CD4-positive, alpha-beta T cell (primary cell): ENCODE measurements around the gene NNAT. TPM values are rescaled to one million over a fixed set of nuclear protein-coding genes. Genes with fewer than 3 reads are reported as not detected.

Source experiments
- ATAC-seq: fragments of 200-7000 bp; cut with Tn5 transposase; one replicate; pipeline ENCODE4 v1.10.0; 2022; ENCODE audit warnings: mild to moderate bottlenecking; ENCODE audit not compliant: poor library complexity
- CTCF ChIA-PET: fragments of 350-600 bp; sonication (Branson Sonifier 250); formaldehyde crosslinking; loops from one replicate; lab custom pipeline; 2021; ENCODE audit warnings: antibody characterized with exemption, inconsistent platforms; lab: Charles Lee
- POLR2A ChIA-PET: fragments of 350-600 bp; sonication (Branson Sonifier 250); formaldehyde crosslinking; loops from one replicate; lab custom pipeline; 2021; ENCODE audit warnings: antibody characterized with exemption, inconsistent platforms; lab: Charles Lee
- DNase-seq, 14 experiments: peaks; one replicate each; pipeline ENCODE4 v3.0.0-alpha.2; 2013 to 2020; ENCODE audit warnings: mixed read lengths in 2 of 14
- H3K27ac ChIP-seq, 2 donors: one replicate each; pipeline versions ENCODE4 v1.5.1 to v1.7.0; 2013; ENCODE audit warnings: low read length in 2 of 2, low read depth in 1 of 2, mild to moderate bottlenecking in 1 of 2
- H3K27me3 ChIP-seq, 2 experiments: 1 replicate in 1 of 2; 2 replicates in 1 of 2; pipeline versions ENCODE4 v1.6.1 to v1.7.0; 2013; ENCODE audit warnings: low read length in 2 of 2, control low read depth in 1 of 2, mild to moderate bottlenecking in 1 of 2, moderate library complexity in 1 of 2; ENCODE audit not compliant: insufficient read depth in 2 of 2, control insufficient read depth in 1 of 2
- H3K36me3 ChIP-seq: one replicate; pipeline ENCODE4 v1.6.1; 2013; ENCODE audit warnings: low read length, control low read depth; ENCODE audit not compliant: insufficient read depth
- H3K4me1 ChIP-seq: one replicate; pipeline ENCODE4 v1.6.1; 2013; ENCODE audit warnings: low read length, control low read depth; ENCODE audit not compliant: insufficient read depth
- H3K4me3 ChIP-seq: one replicate; pipeline ENCODE4 v1.5.1; 2013; ENCODE audit warnings: mild to moderate bottlenecking, low read length, moderate library complexity
- H3K9me3 ChIP-seq, 2 experiments: 1 replicate in 1 of 2; 2 replicates in 1 of 2; pipeline versions ENCODE4 v1.6.1 to v1.7.0; 2013; ENCODE audit warnings: low read length in 2 of 2, mild to moderate bottlenecking in 2 of 2, control low read depth in 1 of 2, moderate library complexity in 1 of 2; ENCODE audit not compliant: control insufficient read depth in 1 of 2, insufficient read depth in 1 of 2
- H3K27ac Mint-ChIP-seq: one replicate; pipeline ENCODE4 v1.8.0; 2020; ENCODE audit warnings: mixed read lengths
- H3K27me3 Mint-ChIP-seq: one replicate; pipeline ENCODE4 v1.8.0; 2021; ENCODE audit warnings: mixed read lengths
- H3K36me3 Mint-ChIP-seq: one replicate; pipeline ENCODE4 v1.8.0; 2021; ENCODE audit warnings: low read depth, mixed read lengths
- H3K4me1 Mint-ChIP-seq: one replicate; pipeline ENCODE4 v1.8.0; 2021; ENCODE audit warnings: low read depth, mixed read lengths
- H3K4me3 Mint-ChIP-seq: one replicate; pipeline ENCODE4 v1.8.0; 2020; ENCODE audit warnings: mild to moderate bottlenecking, mixed read lengths
- H3K9me3 Mint-ChIP-seq: one replicate; pipeline ENCODE4 v1.8.0; 2020; ENCODE audit warnings: mixed read lengths
- CTCF ChIP-seq: fragments of 200-600 bp; IDR thresholded peaks from one replicate; pipeline ENCODE4 v1.8.0; 2022; ENCODE audit warnings: antibody characterized with exemption, mild to moderate bottlenecking
- intact Hi-C, 2 experiments: fragments of 100-400 bp; cut with DNase I in 1 of 2; cut with micrococcal nuclease in 1 of 2; formaldehyde crosslinking; loops; one replicate each; pipeline versions ENCODE4 v1.15.1 to v1.9.0; 2023 to 2025; cut with DNase I, micrococcal nuclease
- total RNA-seq, 174 experiments: library from RNA in 2 of 174; stranded (reverse) in 2 of 174; gene quantifications; one replicate each; pipeline ENCODE4 v1.2.3 and lab custom pipeline; 2021 to 2026

Gene NNAT
- total RNA-seq, 2 experiments from 2014 or later, result not detected

GRCh38 chr20:37519508-37520418 lies 1.3 kb upstream of the NNAT start:
- ChIA-PET CTCF (no interaction called here), POLR2A (interaction anchor here (0.7 kb wide), 1 partner anchor 285 kb away, joined by 3 read pairs; no protein-coding TSS in a partner anchor)
- no peak overlapping the region for H3K4me3 ChIP-seq
- DNase-seq (peak in 1 of 14 experiments; percentile 26), ATAC-seq (no peak)
- no peaks in the 10 kb centered on the region for H3K27me3 ChIP-seq
- H3K4me3 Mint-ChIP-seq, result peak overlapping the region; percentile 15
- H3K9me3 ChIP-seq, result peaks cover 0 to 10% of the 10 kb centered on the region in 2 experiments
- H3K27me3 Mint-ChIP-seq, result no peaks in the 10 kb centered on the region
- intact Hi-C loops, result no loop called here
- no peak overlapping the region for H3K27ac Mint-ChIP-seq
- peaks cover 40% of the 10 kb centered on the region for H3K36me3 ChIP-seq
- TF ChIP-seq CTCF, result no peak
- H3K4me1 ChIP-seq, result peaks cover 28% of the 10 kb centered on the region
- H3K4me1 Mint-ChIP-seq, result peaks cover 49% of the 10 kb centered on the region
- H3K9me3 Mint-ChIP-seq, result no peaks in the 10 kb centered on the region
- H3K36me3 Mint-ChIP-seq, result peaks cover 66% of the 10 kb centered on the region
- no peak overlapping the region for H3K27ac ChIP-seq

GRCh38 chr20:37520419-37520955 lies 563 bp upstream of the NNAT start:
- Mint-ChIP-seq H3K4me1 (peaks cover 56% of the 10 kb centered on the region), H3K27me3 (no peaks in the 10 kb centered on the region), H3K9me3 (no peaks in the 10 kb centered on the region), H3K27ac (no peak overlapping the region), H3K36me3 (peaks cover 61% of the 10 kb centered on the region), H3K4me3 (peak overlapping the region; percentile 67)
- no peaks in the 10 kb centered on the region for H3K27me3 ChIP-seq
- ChIA-PET POLR2A (no interaction called here), CTCF (no interaction called here)
- no peak for TF ChIP-seq CTCF
- no peak overlapping the region for H3K4me3 ChIP-seq
- no peak overlapping the region for H3K27ac ChIP-seq
- DNase-seq (no peak), ATAC-seq (no peak)
- peaks cover 35% of the 10 kb centered on the region for H3K4me1 ChIP-seq
- peaks cover 0 to 10% of the 10 kb centered on the region in 2 experiments for H3K9me3 ChIP-seq
- intact Hi-C loops, result no loop called here
- H3K36me3 ChIP-seq, result peaks cover 33% of the 10 kb centered on the region

- Mint-ChIP-seq H3K4me3 (no peak overlapping the region), H3K36me3 (peaks cover 46% of the 10 kb centered on the region), H3K4me1 (peaks cover 66% of the 10 kb centered on the region), H3K27me3 (no peaks in the 10 kb centered on the region), H3K9me3 (no peaks in the 10 kb centered on the region), H3K27ac (no peak overlapping the region)
- Histone ChIP-seq H3K27me3 (no peaks in the 10 kb centered on the region), H3K36me3 (peaks cover 20% of the 10 kb centered on the region), H3K9me3 (peaks cover 0 to 10% of the 10 kb centered on the region in 2 experiments), H3K27ac (no peak overlapping the region), H3K4me3 (no peak overlapping the region), H3K4me1 (peaks cover 51% of the 10 kb centered on the region)
- intact Hi-C loops, result no loop called here
- ChIA-PET POLR2A (interaction anchor here (1.5 kb wide), 1 partner anchor 344 kb away, joined by 3 read pairs; the partner anchor contains the start of gene RPN2), CTCF (no interaction called here)
- DNase-seq, result peak in 1 of 14 experiments; percentile 20
- ATAC-seq, result no peak
- TF ChIP-seq CTCF, result no peak
Observed at GRCh38 chr20:37522260-37523011, 1.4 kb downstream of the NNAT start.
